T-cell (primary cell): ENCODE data around the gene PPT1. TPM values are rescaled to one million over a fixed set of nuclear protein-coding genes. Genes with fewer than 3 reads are reported as not detected.

ENCODE experiments used
- ATAC-seq, 4 experiments: fragments of 200-7000 bp in 3 of 4; fragments of 150-1000 bp in 1 of 4; cut with Tn5 transposase; replicated peaks in 1 of 4; 1 replicate in 3 of 4; 2 replicates in 1 of 4; pipeline ENCODE4 v1.10.0; 2021; ENCODE audit warnings: moderate library complexity in 3 of 4, mild to moderate bottlenecking in 2 of 4, moderate number of reproducible peaks in 1 of 4
- CTCF ChIA-PET, 2 donors: fragments of 300-600 bp; sonication (Branson Sonifier 250); formaldehyde crosslinking; loops; one replicate each; lab custom pipeline; 2022; ENCODE audit warnings: antibody characterized with exemption in 2 of 2; lab: Charles Lee
- POLR2A ChIA-PET, 2 donors: fragments of 300-600 bp; sonication (Branson Sonifier 250); formaldehyde crosslinking; loops; one replicate each; lab custom pipeline; 2022; ENCODE audit warnings: antibody characterized with exemption in 2 of 2; lab: Charles Lee
- DNase-seq, 35 experiments: peaks; one replicate each; pipeline versions ENCODE4 v3.0.0 to v3.0.0-alpha.2; 2013 to 2023
- H3K27ac ChIP-seq: one replicate; pipeline ENCODE4 v1.5.1; 2013; ENCODE audit warnings: low read length
- H3K27me3 ChIP-seq, 2 experiments: replicated peaks in 1 of 2; 1 replicate in 1 of 2; 2 replicates in 1 of 2; pipeline versions ENCODE4 v1.6.1 to v1.7.0; 2013; ENCODE audit warnings: low read length in 1 of 2, mixed read lengths in 1 of 2; ENCODE audit not compliant: control insufficient read depth in 2 of 2, insufficient read depth in 2 of 2; ENCODE audit errors: extremely low read depth in 1 of 2
- H3K36me3 ChIP-seq, 2 donors: 1 replicate in 1 of 2; 2 replicates in 1 of 2; pipeline versions ENCODE4 v1.6.1 to v1.7.0; 2013; ENCODE audit warnings: low read length in 1 of 2; ENCODE audit not compliant: control insufficient read depth in 2 of 2, insufficient read depth in 1 of 2; ENCODE audit errors: extremely low read depth in 1 of 2
- H3K4me1 ChIP-seq, 2 experiments: 1 replicate in 1 of 2; 2 replicates in 1 of 2; pipeline versions ENCODE4 v1.6.1 to v1.7.0; 2013; ENCODE audit warnings: low read length in 2 of 2, mixed read lengths in 1 of 2; ENCODE audit not compliant: insufficient read depth in 2 of 2, control insufficient read depth in 1 of 2; ENCODE audit errors: extremely low read depth in 1 of 2
- H3K4me3 ChIP-seq, 2 donors: 1 replicate in 1 of 2; 2 replicates in 1 of 2; pipeline versions ENCODE4 v1.5.1 to v1.7.0; 2013; ENCODE audit warnings: mild to moderate bottlenecking in 2 of 2, low read length in 1 of 2, moderate library complexity in 1 of 2; ENCODE audit not compliant: control insufficient read depth in 1 of 2; ENCODE audit errors: extremely low read depth in 1 of 2
- H3K9me3 ChIP-seq: 2 replicates; pipeline ENCODE4 v1.7.0; 2013
- H3K27ac Mint-ChIP-seq, 2 donors: one replicate each; pipeline ENCODE4 v1.8.0; 2020 to 2021; ENCODE audit warnings: mild to moderate bottlenecking in 2 of 2, mixed read lengths in 2 of 2
- H3K27me3 Mint-ChIP-seq, 2 donors: one replicate each; pipeline ENCODE4 v1.8.0; 2021 to 2022; ENCODE audit warnings: mixed read lengths in 2 of 2
- H3K36me3 Mint-ChIP-seq: one replicate; pipeline ENCODE4 v1.8.0; 2021; ENCODE audit warnings: mixed read lengths
- H3K4me1 Mint-ChIP-seq, 3 donors: one replicate each; pipeline ENCODE4 v1.8.0; 2020 to 2022; ENCODE audit warnings: mixed read lengths in 3 of 3, mild to moderate bottlenecking in 1 of 3
- H3K4me3 Mint-ChIP-seq, 3 donors: one replicate each; pipeline ENCODE4 v1.8.0; 2020 to 2022; ENCODE audit warnings: mild to moderate bottlenecking in 3 of 3, mixed read lengths in 3 of 3, moderate library complexity in 3 of 3
- H3K9me3 Mint-ChIP-seq, 3 donors: one replicate each; pipeline ENCODE4 v1.8.0; 2020 to 2022; ENCODE audit warnings: mixed read lengths in 3 of 3
- WGBS: methylation state at CpG from one replicate; pipeline ENCODE4 v1.1.5; 2013; ENCODE audit warnings: missing lambda C conversion rate; ENCODE audit not compliant: insufficient coverage; 5-methylcytosine and 5-hydroxymethylcytosine counted together
- total RNA-seq, 35 experiments: library from RNA in 6 of 35; stranded (reverse) in 6 of 35; fragments of 120-200 nt in 1 of 35; gene quantifications; one replicate each; pipeline versions ENCODE4 v1.2.1 to v1.2.4 and lab custom pipeline; 2013 to 2026

Gene PPT1
- total RNA-seq, 5 donors from 2014 or later (not counting 1 experiment from before 2014, with no cell fraction given) = 44.4 to 72.6 (median 53.1) TPM

DNA sequence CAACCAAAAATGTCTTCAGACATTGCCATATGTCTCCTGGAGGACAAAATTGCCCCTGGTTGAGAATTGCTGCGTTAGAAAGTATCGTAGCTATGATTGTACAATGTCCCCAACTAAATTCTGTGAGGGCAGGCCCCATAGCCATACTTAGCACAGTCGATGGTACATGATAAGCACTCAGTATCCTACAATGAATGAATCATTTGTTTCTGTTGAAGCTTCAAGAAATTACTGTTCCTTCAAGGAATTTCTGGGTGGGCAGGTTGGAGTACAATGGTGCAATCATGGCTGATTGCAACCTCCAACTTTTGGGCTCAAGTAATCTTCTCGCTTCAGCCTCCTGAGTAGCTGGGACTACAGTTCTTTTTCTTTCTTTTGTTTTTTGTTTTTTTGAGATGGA lies 51.9 kb downstream of the PPT1 start:
- Mint-ChIP-seq H3K36me3 (peaks cover 46% of the 10 kb centered on the region), H3K4me1 (peaks cover 84 to 90% (median 84%) of the 10 kb centered on the region in 3 donors), H3K4me3 (peak overlapping the region; percentile 68 to 96 (median 70)), H3K27ac (peak overlapping the region; percentile 86 to 94), H3K9me3 (no peaks in the 10 kb centered on the region), H3K27me3 (no peaks in the 10 kb centered on the region)
- DNase-seq (no peak), ATAC-seq (no peak)
- no CpG with 5 or more reads among the region's 4 CpGs for WGBS
- Histone ChIP-seq H3K27ac (no peak overlapping the region), H3K4me3 (peak overlapping the region in 1 of 2 donors; percentile 32), H3K27me3 (no peaks in the 10 kb centered on the region), H3K36me3 (peaks cover 0 to 27% of the 10 kb centered on the region in 2 donors), H3K9me3 (no peaks in the 10 kb centered on the region), H3K4me1 (peaks cover 59 to 68% of the 10 kb centered on the region in 2 experiments)
- POLR2A ChIA-PET = interaction anchor here in 1 of 2 donors (0.7 kb wide), 1 partner anchor 341 kb away, joined by 5 read pairs; no protein-coding TSS in a partner anchor
- CTCF ChIA-PET = no interaction called here

DNA sequence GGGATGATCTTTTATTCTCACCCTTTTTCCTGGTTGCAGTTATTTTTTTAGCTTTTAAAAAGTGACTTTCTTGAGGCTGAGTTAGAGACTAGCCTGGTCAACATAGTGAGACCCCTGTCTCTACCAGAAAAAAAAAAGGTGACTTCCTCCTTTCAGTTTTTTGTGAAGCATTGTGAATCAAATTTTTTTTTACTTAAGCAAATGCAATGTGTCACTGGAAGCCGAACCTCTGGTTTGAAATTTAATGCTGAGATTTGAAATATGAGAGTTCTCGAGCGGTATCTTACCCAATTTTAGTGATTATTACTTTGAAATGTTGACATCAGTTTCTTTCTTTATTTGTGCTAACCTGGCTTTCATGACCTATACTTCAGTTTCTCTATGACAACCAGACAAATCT lies 52.9 kb downstream of the PPT1 start:
- peaks cover 37% of the 10 kb centered on the region for H3K36me3 Mint-ChIP-seq
- no peak for ATAC-seq

DNA sequence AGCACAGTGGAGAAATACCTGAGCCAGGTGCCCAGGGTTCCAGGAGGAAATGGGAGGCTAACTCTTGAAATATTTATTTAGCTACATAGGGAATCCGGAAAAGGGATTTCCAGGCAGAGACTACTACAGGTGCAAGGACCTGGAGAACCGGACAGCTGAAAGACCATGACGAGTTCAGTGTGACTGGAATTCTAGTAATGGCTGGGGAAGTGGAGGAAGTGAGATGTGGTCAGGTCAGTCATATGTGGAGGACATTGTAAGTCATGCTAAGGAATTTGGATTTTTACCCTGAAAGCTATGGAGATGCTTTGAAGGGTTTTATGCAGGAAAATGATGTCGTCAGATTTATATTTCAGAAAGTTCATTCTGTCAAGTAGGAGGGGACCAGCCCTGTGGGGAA lies 54.7 kb downstream of the PPT1 start:
- ChIA-PET POLR2A (no interaction called here), CTCF (interaction anchor here (0.6 to 0.8 kb wide), 2 partner anchors 10 to 157 kb away, joined by 3 read pairs; no protein-coding TSS in a partner anchor)
- Mint-ChIP-seq H3K27me3 (no peaks in the 10 kb centered on the region), H3K27ac (peak overlapping the region; percentile 87 to 94), H3K9me3 (no peaks in the 10 kb centered on the region), H3K4me1 (peaks cover 76 to 89% (median 77%) of the 10 kb centered on the region in 3 donors), H3K36me3 (peaks cover 28% of the 10 kb centered on the region), H3K4me3 (peak overlapping the region; percentile 88 to 96 (median 90))
- Histone ChIP-seq H3K4me3 (peak overlapping the region; percentile 88 to 97), H3K36me3 (peaks cover 0 to 11% of the 10 kb centered on the region in 2 donors), H3K9me3 (no peaks in the 10 kb centered on the region), H3K27me3 (no peaks in the 10 kb centered on the region), H3K4me1 (peaks cover 52 to 71% of the 10 kb centered on the region in 2 experiments), H3K27ac (peak overlapping the region; percentile 16)
- DNase-seq (no peak), ATAC-seq (no peak)
- 53% methylated on average over 4 of the region's 4 CpGs for WGBS

More for the DNA sequence above, 52.9 kb downstream of the PPT1 start:
- ChIA-PET POLR2A (interaction anchor here in 1 of 2 donors (0.6 kb wide), 1 partner anchor 341 kb away, joined by 3 read pairs; no protein-coding TSS in a partner anchor), CTCF (interaction anchor here in 1 of 2 donors (1.1 to 1.5 kb wide), 3 partner anchors 9 to 16 kb away, joined by 3 to 6 read pairs (median 4); no protein-coding TSS in a partner anchor)
- WGBS = no CpG with 5 or more reads among the region's 3 CpGs
- Histone ChIP-seq H3K27ac (no peak overlapping the region), H3K4me1 (peaks cover 54 to 65% of the 10 kb centered on the region in 2 experiments), H3K27me3 (no peaks in the 10 kb centered on the region), H3K9me3 (no peaks in the 10 kb centered on the region), H3K36me3 (peaks cover 0 to 21% of the 10 kb centered on the region in 2 donors), H3K4me3 (peak overlapping the region; percentile 8 to 15)
- H3K27me3 Mint-ChIP-seq = no peaks in the 10 kb centered on the region
- H3K27ac Mint-ChIP-seq = peak overlapping the region; percentile 87 to 94
- no peak for DNase-seq
- H3K9me3 Mint-ChIP-seq = no peaks in the 10 kb centered on the region
- H3K4me1 Mint-ChIP-seq = peaks cover 79 to 90% (median 79%) of the 10 kb centered on the region in 3 donors
- peak overlapping the region; percentile 88 to 96 (median 90) for H3K4me3 Mint-ChIP-seq

DNA sequence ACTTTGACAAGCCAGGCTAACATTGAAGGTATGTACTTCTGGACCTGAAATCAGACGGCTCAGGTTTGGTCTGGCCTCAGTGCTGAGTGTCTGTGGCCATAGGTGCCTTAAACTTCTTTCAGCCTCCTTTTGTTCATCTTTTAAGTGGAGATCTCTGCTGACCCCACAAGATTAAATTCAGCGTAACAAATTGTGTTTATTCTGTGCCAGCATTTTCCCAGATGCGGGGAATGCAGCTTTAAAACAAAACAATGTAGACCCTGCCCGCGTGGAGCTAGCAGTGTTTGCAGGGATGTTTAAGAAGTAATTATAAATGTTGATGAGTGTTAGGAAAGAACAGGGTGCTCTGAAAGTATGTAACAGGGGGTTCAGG lies 55.6 kb downstream of the PPT1 start:
- peaks cover 26% of the 10 kb centered on the region for H3K36me3 Mint-ChIP-seq
- peak overlapping the region; percentile 94 to 98 for H3K27ac Mint-ChIP-seq
- no peaks in the 10 kb centered on the region for H3K27me3 Mint-ChIP-seq
- Histone ChIP-seq H3K27me3 (no peaks in the 10 kb centered on the region), H3K9me3 (no peaks in the 10 kb centered on the region), H3K36me3 (peaks cover 0 to 9% of the 10 kb centered on the region in 2 donors), H3K4me1 (peaks cover 52 to 74% of the 10 kb centered on the region in 2 experiments), H3K4me3 (peak overlapping the region; percentile 88 to 97), H3K27ac (peak overlapping the region; percentile 56)
- WGBS = 14% methylated on average over 5 of the region's 5 CpGs
- ChIA-PET POLR2A (interaction anchor here in 1 of 2 donors (0.6 kb wide), 2 partner anchors 8 to 1053 kb away, joined by 3 to 9 read pairs; no protein-coding TSS in a partner anchor), CTCF (interaction anchor here (0.5 to 1.0 kb wide), 4 partner anchors 9 to 122 kb away, joined by 3 to 5 read pairs (median 4); no protein-coding TSS in a partner anchor)
- no peak for DNase-seq
- peak overlapping the region; percentile 88 to 96 (median 90) for H3K4me3 Mint-ChIP-seq
- no peak for ATAC-seq
- H3K4me1 Mint-ChIP-seq = peaks cover 76 to 89% (median 76%) of the 10 kb centered on the region in 3 donors
- H3K9me3 Mint-ChIP-seq = no peaks in the 10 kb centered on the region

DNA sequence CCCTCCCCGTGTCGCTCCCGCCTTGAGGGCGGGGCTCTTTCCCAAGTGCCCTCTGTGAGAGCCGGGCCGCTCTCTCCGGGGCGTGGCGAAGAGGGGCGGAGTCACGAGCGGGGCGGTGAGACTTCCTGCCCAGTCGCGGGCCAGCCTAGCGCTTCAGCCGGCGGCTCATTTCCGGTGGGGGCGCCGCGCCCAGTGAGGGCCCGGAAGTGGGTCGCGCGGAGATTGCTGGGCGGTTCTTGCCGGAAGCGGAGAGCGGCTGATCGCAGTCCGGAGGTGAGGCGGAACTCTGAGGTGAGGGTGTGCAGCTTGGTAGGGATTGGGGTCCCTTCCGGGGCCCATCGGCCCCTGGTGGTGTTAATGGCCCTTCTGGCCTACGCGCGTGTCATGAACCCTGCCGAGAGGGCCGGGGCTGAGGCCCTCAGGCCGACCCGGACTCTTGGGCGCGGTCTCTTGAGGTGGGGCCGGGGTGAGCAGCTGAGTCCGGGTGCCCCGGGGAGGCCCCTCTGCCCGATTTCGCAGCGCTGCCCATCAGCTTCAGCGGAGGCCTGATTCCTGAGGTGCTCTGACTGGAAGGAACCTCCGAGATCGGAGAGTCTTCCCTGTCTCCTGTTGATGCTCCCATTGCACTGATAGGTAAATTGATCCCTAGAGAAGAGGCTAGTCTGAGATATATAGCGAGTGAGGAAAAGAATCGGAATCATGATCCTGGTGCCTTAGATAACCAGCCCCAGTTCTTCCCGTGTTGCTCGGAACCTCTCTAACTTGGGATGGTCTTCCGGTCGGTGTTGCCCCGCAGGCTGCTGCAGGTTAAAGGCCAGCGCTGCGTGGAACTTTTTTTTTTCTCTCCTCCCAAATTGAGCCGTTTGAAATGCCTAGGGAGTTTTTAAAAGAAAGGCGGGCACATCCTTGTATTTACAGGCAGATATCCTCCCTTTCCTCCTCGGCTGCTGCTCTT lies 56.3 kb downstream of the PPT1 start, which contains the start of gene CAP1:
CAP1 (plus strand) TSS at position 219 of the 955 bp plus-strand sequence. CDS start 18,618 bp downstream, outside the sequence.
- H3K27me3 ChIP-seq = no peaks in the 10 kb centered on the region
- ATAC-seq (peak; percentile 86 to 92 (median 88)), DNase-seq (peak; percentile 99 to 100 (median 100))
- H3K27ac ChIP-seq = peak within 1 kb of the TSS; percentile 84
- peak within 1 kb of the TSS; percentile 88 to 97 for H3K4me3 ChIP-seq
- H3K4me1 ChIP-seq = peaks cover 56 to 73% of the 10 kb centered on the region in 2 experiments
- peak within 1 kb of the TSS; percentile 88 to 96 (median 90) for H3K4me3 Mint-ChIP-seq
- POLR2A ChIA-PET = interaction anchor here in 1 of 2 donors (0.6 kb wide), 2 partner anchors 938 to 1052 kb away, joined by 3 to 9 read pairs; no protein-coding TSS in a partner anchor
- CTCF ChIA-PET = interaction anchor here (0.5 to 1.0 kb wide), 6 partner anchors 8 to 122 kb away, joined by 3 to 5 read pairs (median 4); no protein-coding TSS in a partner anchor
- no peaks in the 10 kb centered on the region for H3K9me3 Mint-ChIP-seq
- H3K36me3 ChIP-seq = peaks cover 0 to 9% of the 10 kb centered on the region in 2 donors
- no peaks in the 10 kb centered on the region for H3K9me3 ChIP-seq
- H3K36me3 Mint-ChIP-seq = peaks cover 20% of the 10 kb centered on the region
- H3K4me1 Mint-ChIP-seq = peaks cover 74 to 86% (median 75%) of the 10 kb centered on the region in 3 donors
- H3K27me3 Mint-ChIP-seq = no peaks in the 10 kb centered on the region
- peak within 1 kb of the TSS; percentile 94 to 98 for H3K27ac Mint-ChIP-seq
- WGBS = 0% methylated on average over 60 of the region's 65 CpGs
